Astrocyte (in vitro differentiated cells and primary cell): ENCODE measurements around the gene CIC.

ENCODE experiments used
- EZH2 ChIP-seq: IDR thresholded peaks from 2 replicates; pipeline ENCODE4 v1.6.1; 2012; ENCODE audit warnings: mild to moderate bottlenecking, low read length, inconsistent platforms; ENCODE audit not compliant: insufficient read depth
- TF ChIP-seq, protein P1 (sequence below): IDR thresholded peaks from 2 replicates; pipeline ENCODE4 v1.5.1; 2011; ENCODE audit warnings: low read depth, mild to moderate bottlenecking, inconsistent platforms, low read length, moderate library complexity; ENCODE audit not compliant: insufficient read depth

DNA sequence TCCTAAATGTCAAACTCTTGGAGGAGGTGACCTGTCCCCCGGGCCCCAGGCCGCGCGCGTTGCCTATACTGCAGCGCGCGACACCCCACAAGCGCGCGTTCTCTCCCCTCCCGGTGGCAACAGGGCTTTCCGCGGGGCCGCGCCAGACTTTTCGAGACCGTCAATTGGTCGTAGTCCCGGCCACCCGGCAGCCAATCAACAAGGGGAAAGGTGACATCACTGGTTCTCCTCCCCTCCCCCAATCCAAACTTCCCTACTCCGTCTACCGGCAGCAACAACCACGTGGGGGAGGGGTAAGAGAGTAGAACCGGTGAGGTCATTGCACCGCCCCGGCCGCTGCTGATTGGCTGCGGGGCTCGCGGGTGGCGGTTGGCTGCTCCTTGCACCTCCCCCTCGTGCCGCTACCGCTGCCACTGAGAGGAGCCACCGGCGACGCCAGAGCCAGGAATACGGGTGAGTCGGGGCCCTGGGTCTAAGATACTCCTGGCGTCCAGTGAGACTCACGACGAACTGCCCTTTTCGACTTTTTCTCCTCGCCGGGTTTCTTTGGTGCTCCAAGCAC, 829 bp upstream of the CIC start:
- no peak for TF ChIP-seq EZH2
- TF ChIP-seq, protein P1, sequence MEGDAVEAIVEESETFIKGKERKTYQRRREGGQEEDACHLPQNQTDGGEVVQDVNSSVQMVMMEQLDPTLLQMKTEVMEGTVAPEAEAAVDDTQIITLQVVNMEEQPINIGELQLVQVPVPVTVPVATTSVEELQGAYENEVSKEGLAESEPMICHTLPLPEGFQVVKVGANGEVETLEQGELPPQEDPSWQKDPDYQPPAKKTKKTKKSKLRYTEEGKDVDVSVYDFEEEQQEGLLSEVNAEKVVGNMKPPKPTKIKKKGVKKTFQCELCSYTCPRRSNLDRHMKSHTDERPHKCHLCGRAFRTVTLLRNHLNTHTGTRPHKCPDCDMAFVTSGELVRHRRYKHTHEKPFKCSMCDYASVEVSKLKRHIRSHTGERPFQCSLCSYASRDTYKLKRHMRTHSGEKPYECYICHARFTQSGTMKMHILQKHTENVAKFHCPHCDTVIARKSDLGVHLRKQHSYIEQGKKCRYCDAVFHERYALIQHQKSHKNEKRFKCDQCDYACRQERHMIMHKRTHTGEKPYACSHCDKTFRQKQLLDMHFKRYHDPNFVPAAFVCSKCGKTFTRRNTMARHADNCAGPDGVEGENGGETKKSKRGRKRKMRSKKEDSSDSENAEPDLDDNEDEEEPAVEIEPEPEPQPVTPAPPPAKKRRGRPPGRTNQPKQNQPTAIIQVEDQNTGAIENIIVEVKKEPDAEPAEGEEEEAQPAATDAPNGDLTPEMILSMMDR = no peak
